ENCODE data around the gene ZNF664. TPM values are rescaled to one million over a fixed set of nuclear protein-coding genes. Genes with fewer than 3 reads are reported as not detected.

ZNF664 gene
- total and polyA plus RNA-seq, 10 of the 15 experiments (the other 5 are each of a cell fraction or from before 2014, with no cell fraction given), result 1.8 to 65.6 (median 30.8) TPM

GRCh38 chr12:124002654-124003053 is 29.6 kb downstream of the ZNF664 start:
- no peak overlapping the region for H2AFZ ChIP-seq (ENCODE audit: control insufficient read depth, low read depth, low read length)
- H3K4me1 ChIP-seq (ENCODE audit: control insufficient read depth, insufficient read depth, low read length), result peaks cover 14% of the 10 kb centered on the region
- WGBS (ENCODE audit: insufficient coverage, insufficient replicate concordance, low lambda C conversion rate, missing lambda C conversion rate), result 91% methylated on average over 2 of the region's 2 CpGs
- H3K27me3 ChIP-seq (replicated peaks in 1 of 2; ENCODE audit: control insufficient read depth in 2 of 2, insufficient read depth in 2 of 2, low read length in 1 of 2), result no peaks in the 10 kb centered on the region
- H3K4me2 ChIP-seq (ENCODE audit: control insufficient read depth, insufficient read depth), result no peak overlapping the region
- no peak overlapping the region for H3K27ac ChIP-seq (ENCODE audit: control insufficient read depth, insufficient read depth)
- ChIA-PET POLR2A (no interaction called here), CTCF (no interaction called here), SMC1A (ENCODE audit: uncharacterized antibody, unreplicated experiment) (no interaction called here), RAD21 (ENCODE audit: unreplicated experiment) (no interaction called here)
- in situ Hi-C loops (cut with MboI), result no loop called here
- H3K4me3 ChIP-seq, result no peak overlapping the region
- no peak overlapping the region for H3K9ac ChIP-seq (ENCODE audit: control insufficient read depth, insufficient read depth, low read length)
- intact Hi-C loops (cut with micrococcal nuclease; ENCODE audit: unreplicated experiment), result no loop called here
- no peaks in the 10 kb centered on the region; the same call in 1 of the 2 replicates for H3K79me2 ChIP-seq (ENCODE audit: control insufficient read depth, insufficient read depth, low read length)
- ATAC-seq, result no peak
- BruUV-seq (replicated peaks), result no TSS peak
- H4K20me1 ChIP-seq (ENCODE audit: control insufficient read depth, insufficient read depth), result no peaks in the 10 kb centered on the region; the same call in 1 of the 2 replicates
- no peaks in the 10 kb centered on the region for H3K9me3 ChIP-seq (replicated peaks; ENCODE audit: control insufficient read depth, insufficient read depth, low read length)
- no peak for DNase-seq (ENCODE audit: low read depth, low spot score)
- FAIRE-seq, result no peak
- H3K36me3 ChIP-seq (ENCODE audit: control insufficient read depth in 2 of 2, insufficient read depth in 2 of 2, low read length in 1 of 2), result peaks cover 9 to 12% of the 10 kb centered on the region in 2 experiments
- no peak for TF ChIP-seq NBN (IDR thresholded peaks at IDR 0.05)
- TF ChIP-seq, protein P1, sequence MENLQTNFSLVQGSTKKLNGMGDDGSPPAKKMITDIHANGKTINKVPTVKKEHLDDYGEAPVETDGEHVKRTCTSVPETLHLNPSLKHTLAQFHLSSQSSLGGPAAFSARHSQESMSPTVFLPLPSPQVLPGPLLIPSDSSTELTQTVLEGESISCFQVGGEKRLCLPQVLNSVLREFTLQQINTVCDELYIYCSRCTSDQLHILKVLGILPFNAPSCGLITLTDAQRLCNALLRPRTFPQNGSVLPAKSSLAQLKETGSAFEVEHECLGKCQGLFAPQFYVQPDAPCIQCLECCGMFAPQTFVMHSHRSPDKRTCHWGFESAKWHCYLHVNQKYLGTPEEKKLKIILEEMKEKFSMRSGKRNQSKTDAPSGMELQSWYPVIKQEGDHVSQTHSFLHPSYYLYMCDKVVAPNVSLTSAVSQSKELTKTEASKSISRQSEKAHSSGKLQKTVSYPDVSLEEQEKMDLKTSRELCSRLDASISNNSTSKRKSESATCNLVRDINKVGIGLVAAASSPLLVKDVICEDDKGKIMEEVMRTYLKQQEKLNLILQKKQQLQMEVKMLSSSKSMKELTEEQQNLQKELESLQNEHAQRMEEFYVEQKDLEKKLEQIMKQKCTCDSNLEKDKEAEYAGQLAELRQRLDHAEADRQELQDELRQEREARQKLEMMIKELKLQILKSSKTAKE (IDR thresholded peaks at IDR 0.05; ENCODE audit: low read depth, poor library complexity, severe bottlenecking), result no peak
- TF ChIP-seq USF1 (IDR thresholded peaks at IDR 0.05; ENCODE audit: borderline replicate concordance, extremely low read length, insufficient read depth, low read depth, low read length), result no peak
- TF ChIP-seq REST (IDR thresholded peaks at IDR 0.05; ENCODE audit: low read depth, low read length), result no peak
- TF ChIP-seq CHD4 (IDR thresholded peaks at IDR 0.05), result no peak
- TF ChIP-seq BMI1 (IDR thresholded peaks at IDR 0.05; ENCODE audit: borderline replicate concordance), result no peak
- TF ChIP-seq SRF (IDR thresholded peaks at IDR 0.05; ENCODE audit: low read depth in 2 of 2, low read length in 2 of 2), result no peak
- no peak for TF ChIP-seq NR2C1 (IDR thresholded peaks at IDR 0.05)
- TF ChIP-seq, protein P2, sequence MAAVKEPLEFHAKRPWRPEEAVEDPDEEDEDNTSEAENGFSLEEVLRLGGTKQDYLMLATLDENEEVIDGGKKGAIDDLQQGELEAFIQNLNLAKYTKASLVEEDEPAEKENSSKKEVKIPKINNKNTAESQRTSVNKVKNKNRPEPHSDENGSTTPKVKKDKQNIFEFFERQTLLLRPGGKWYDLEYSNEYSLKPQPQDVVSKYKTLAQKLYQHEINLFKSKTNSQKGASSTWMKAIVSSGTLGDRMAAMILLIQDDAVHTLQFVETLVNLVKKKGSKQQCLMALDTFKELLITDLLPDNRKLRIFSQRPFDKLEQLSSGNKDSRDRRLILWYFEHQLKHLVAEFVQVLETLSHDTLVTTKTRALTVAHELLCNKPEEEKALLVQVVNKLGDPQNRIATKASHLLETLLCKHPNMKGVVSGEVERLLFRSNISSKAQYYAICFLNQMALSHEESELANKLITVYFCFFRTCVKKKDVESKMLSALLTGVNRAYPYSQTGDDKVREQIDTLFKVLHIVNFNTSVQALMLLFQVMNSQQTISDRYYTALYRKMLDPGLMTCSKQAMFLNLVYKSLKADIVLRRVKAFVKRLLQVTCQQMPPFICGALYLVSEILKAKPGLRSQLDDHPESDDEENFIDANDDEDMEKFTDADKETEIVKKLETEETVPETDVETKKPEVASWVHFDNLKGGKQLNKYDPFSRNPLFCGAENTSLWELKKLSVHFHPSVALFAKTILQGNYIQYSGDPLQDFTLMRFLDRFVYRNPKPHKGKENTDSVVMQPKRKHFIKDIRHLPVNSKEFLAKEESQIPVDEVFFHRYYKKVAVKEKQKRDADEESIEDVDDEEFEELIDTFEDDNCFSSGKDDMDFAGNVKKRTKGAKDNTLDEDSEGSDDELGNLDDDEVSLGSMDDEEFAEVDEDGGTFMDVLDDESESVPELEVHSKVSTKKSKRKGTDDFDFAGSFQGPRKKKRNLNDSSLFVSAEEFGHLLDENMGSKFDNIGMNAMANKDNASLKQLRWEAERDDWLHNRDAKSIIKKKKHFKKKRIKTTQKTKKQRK (IDR thresholded peaks at IDR 0.05; ENCODE audit: low read depth, low read length), result no peak
- no peak for TF ChIP-seq SMAD1 (IDR thresholded peaks at IDR 0.05; ENCODE audit: low read depth, partially characterized antibody)
- TF ChIP-seq, protein P3, sequence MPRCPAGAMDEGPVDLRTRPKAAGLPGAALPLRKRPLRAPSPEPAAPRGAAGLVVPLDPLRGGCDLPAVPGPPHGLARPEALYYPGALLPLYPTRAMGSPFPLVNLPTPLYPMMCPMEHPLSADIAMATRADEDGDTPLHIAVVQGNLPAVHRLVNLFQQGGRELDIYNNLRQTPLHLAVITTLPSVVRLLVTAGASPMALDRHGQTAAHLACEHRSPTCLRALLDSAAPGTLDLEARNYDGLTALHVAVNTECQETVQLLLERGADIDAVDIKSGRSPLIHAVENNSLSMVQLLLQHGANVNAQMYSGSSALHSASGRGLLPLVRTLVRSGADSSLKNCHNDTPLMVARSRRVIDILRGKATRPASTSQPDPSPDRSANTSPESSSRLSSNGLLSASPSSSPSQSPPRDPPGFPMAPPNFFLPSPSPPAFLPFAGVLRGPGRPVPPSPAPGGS (IDR thresholded peaks at IDR 0.05; ENCODE audit: borderline replicate concordance, insufficient read depth, low read depth, low read length, poor library complexity, severe bottlenecking), result no peak

Data from GM12878 (cell line).